NCI-H446 (cell line): ENCODE measurements around the gene ENPP7.

Experiments
- DNase-seq, 2 experiments: peaks; one replicate each; lab custom pipeline; 2025; lab: John Stamatoyannopoulos, UW

Gene ENPP7

GRCh38 chr17:79702550-79703236, 28.1 kb upstream of the ENPP7 start:
- no peak for DNase-seq

- DNase-seq: no peak
Observed at GRCh38 chr17:79704691-79705090, 26.1 kb upstream of the ENPP7 start.

- no peak for DNase-seq
Observed at GRCh38 chr17:79705674-79706073, 25.1 kb upstream of the ENPP7 start.

- DNase-seq: peak; percentile 96 to 99
Observed at GRCh38 chr17:79706931-79707850, 23.6 kb upstream of the ENPP7 start.

GRCh38 chr17:79707931-79708891, 22.5 kb upstream of the ENPP7 start:
- DNase-seq: peak; percentile 28 to 80

- no peak for DNase-seq
Observed at GRCh38 chr17:79711715-79712305, 18.9 kb upstream of the ENPP7 start.

GRCh38 chr17:79713391-79713790, 17.4 kb upstream of the ENPP7 start:
- DNase-seq: no peak

- no peak for DNase-seq
Observed at GRCh38 chr17:79714176-79715097, 16.3 kb upstream of the ENPP7 start.

- no peak for DNase-seq
Observed at GRCh38 chr17:79715098-79715942, 15.4 kb upstream of the ENPP7 start.

GRCh38 chr17:79715943-79716797, 14.6 kb upstream of the ENPP7 start:
- DNase-seq: no peak

GRCh38 chr17:79720705-79721292, 9.9 kb upstream of the ENPP7 start:
- DNase-seq: no peak

- DNase-seq: peak in 1 of 2 experiments; percentile 37
Observed at GRCh38 chr17:79721993-79722671, 8.6 kb upstream of the ENPP7 start.

GRCh38 chr17:79722787-79723186, 8.0 kb upstream of the ENPP7 start:
- DNase-seq: no peak

GRCh38 chr17:79728169-79728907, 2.4 kb upstream of the ENPP7 start:
- DNase-seq: peak; percentile 84 to 94

- DNase-seq: no peak
Observed at GRCh38 chr17:79728908-79729471, 1.8 kb upstream of the ENPP7 start.

- DNase-seq: no peak
Observed at GRCh38 chr17:79729761-79730160, 982 bp upstream of the ENPP7 start.

- DNase-seq: no peak
Observed at GRCh38 chr17:79730437-79730768, 340 bp upstream of the ENPP7 start.
